ENCODE data around the gene TRAK2. TPM values are rescaled to one million over a fixed set of nuclear protein-coding genes. Genes with fewer than 3 reads are reported as not detected.
"Not testable (repeated sequence)": the region's sequence is repeated elsewhere in the genome, so short reads cannot be mapped to it uniquely, and the experiment has no call there.

Gene TRAK2
- total RNA-seq, 4 donors from 2014 or later: 16.1 to 46.7 (median 26.5) TPM

- TF ChIP-seq CTCF (IDR thresholded peaks at IDR 0.05 in 4 of 5, conservative IDR thresholded peaks at IDR 0.05 in 1 of 5): no peak
- Histone ChIP-seq H3K9me3 (no peaks in the 10 kb centered on the region), H3K4me3 (no peak overlapping the region), H3K27ac (no peak overlapping the region), H3K4me1 (no peaks in the 10 kb centered on the region), H3K27me3 (no peaks in the 10 kb centered on the region), H3K36me3 (peaks cover 0 to 60% of the 10 kb centered on the region in 2 donors)
- intact Hi-C loops (cut with DNase I; ENCODE audit: low total_unique reads): no loop called here
- ATAC-seq (no peak), DNase-seq (no peak)
- in situ Hi-C loops (cut with MboI; ENCODE audit: low sequenced_read_pairs in 4 of 4): no loop called here
These were observed 72.5 kb downstream of the TRAK2 start for GRCh38 chr2:201378496-201379397.

GRCh38 chr2:201377218-201377617 lies 74.0 kb downstream of the TRAK2 start:
- Histone ChIP-seq H3K4me3 (no peak overlapping the region), H3K4me1 (no peaks in the 10 kb centered on the region), H3K27ac (no peak overlapping the region), H3K36me3 (peaks cover 0 to 46% of the 10 kb centered on the region in 2 donors), H3K27me3 (no peaks in the 10 kb centered on the region), H3K9me3 (no peaks in the 10 kb centered on the region)
- intact Hi-C loops (cut with DNase I; ENCODE audit: low total_unique reads): no loop called here
- in situ Hi-C loops (cut with MboI; ENCODE audit: low sequenced_read_pairs in 4 of 4): no loop called here
- no peak for TF ChIP-seq CTCF (IDR thresholded peaks at IDR 0.05 in 4 of 5, conservative IDR thresholded peaks at IDR 0.05 in 1 of 5)
- TF ChIP-seq POLR2A (IDR thresholded peaks at IDR 0.05): no peak
- DNase-seq (no peak), ATAC-seq (no peak)

- intact Hi-C loops (cut with DNase I; ENCODE audit: low total_unique reads) (no loop called here), in situ Hi-C loops (cut with MboI; ENCODE audit: low sequenced_read_pairs in 4 of 4) (loop anchor here in 2 of 4 donors (10.0 to 25.0 kb wide), 2 partner anchors 132 to 135 kb away; no protein-coding TSS in a partner anchor)
- no peak for ATAC-seq
- no peaks in the 10 kb centered on the region for H3K27me3 ChIP-seq
- no peaks in the 10 kb centered on the region for H3K9me3 ChIP-seq
- no peak overlapping the region for H3K27ac ChIP-seq
- H3K36me3 ChIP-seq: peaks cover 0 to 4% of the 10 kb centered on the region in 2 donors
- no peak for TF ChIP-seq POLR2A (IDR thresholded peaks at IDR 0.05)
- DNase-seq: no peak
- H3K4me1 ChIP-seq: no peaks in the 10 kb centered on the region
- no peak overlapping the region for H3K4me3 ChIP-seq
These were observed 81.5 kb downstream of the TRAK2 start for GRCh38 chr2:201369775-201370174.

- in situ Hi-C loops (cut with MboI; ENCODE audit: low sequenced_read_pairs in 4 of 4): loop anchor here in 2 of 4 donors (10.0 to 25.0 kb wide), 2 partner anchors 132 to 135 kb away; no protein-coding TSS in a partner anchor
These were observed 81.9 kb downstream of the TRAK2 start for GRCh38 chr2:201369318-201369717.

GRCh38 chr2:201366146-201366545 lies 85.1 kb downstream of the TRAK2 start:
- H3K27ac ChIP-seq: no peak overlapping the region
- DNase-seq: no peak
- TF ChIP-seq CTCF (IDR thresholded peaks at IDR 0.05 in 4 of 5, conservative IDR thresholded peaks at IDR 0.05 in 1 of 5) (no peak), POLR2A (IDR thresholded peaks at IDR 0.05) (no peak)
- H3K9me3 ChIP-seq: no peaks in the 10 kb centered on the region
- intact Hi-C loops (cut with DNase I; ENCODE audit: low total_unique reads) (no loop called here), in situ Hi-C loops (cut with MboI; ENCODE audit: low sequenced_read_pairs in 4 of 4) (loop anchor here in 2 of 4 donors (10.0 to 25.0 kb wide), 2 partner anchors 129 to 131 kb away; no protein-coding TSS in a partner anchor)
- no peak for ATAC-seq
- peaks cover 0 to 13% of the 10 kb centered on the region in 2 donors for H3K36me3 ChIP-seq
- no peak overlapping the region for H3K4me3 ChIP-seq
- no peaks in the 10 kb centered on the region for H3K4me1 ChIP-seq
- H3K27me3 ChIP-seq: no peaks in the 10 kb centered on the region

More at GRCh38 chr2:201369318-201369717, 81.9 kb downstream of the TRAK2 start:
- H3K27ac ChIP-seq; H3K4me3 ChIP-seq; DNase-seq; H3K4me1 ChIP-seq; H3K27me3 ChIP-seq; H3K36me3 ChIP-seq; intact Hi-C loops (cut with DNase I; ENCODE audit: low total_unique reads); H3K9me3 ChIP-seq; ATAC-seq: not testable (repeated sequence)

Data from gastrocnemius medialis (tissue), 4 donors.